Prostate gland (tissue), 2 donors: ENCODE data around the gene CSRNP2. TPM values are rescaled to one million over a fixed set of nuclear protein-coding genes. Genes with fewer than 3 reads are reported as not detected.

Experiments used
- DNase-seq: peaks from one replicate; pipeline ENCODE4 v3.0.0-alpha.2; 2019; ENCODE audit warnings: low spot score
- H3K27ac ChIP-seq, 2 donors: fragments of 200-600 bp; sonication (generic); 2 replicates each; pipeline ENCODE4 v1.5.1; 2017 to 2019
- H3K27me3 ChIP-seq: fragments of 200-600 bp; sonication (generic); replicated peaks from 2 replicates; pipeline ENCODE4 v1.5.1; 2019; ENCODE audit not compliant: insufficient read depth
- H3K36me3 ChIP-seq, 2 donors: fragments of 200-600 bp; sonication (generic); 1 replicate in 1 of 2; 2 replicates in 1 of 2; pipeline versions ENCODE4 v1.5.1 to v1.8.1; 2017 to 2019
- H3K4me1 ChIP-seq: fragments of 200-600 bp; sonication (generic); replicated peaks from 2 replicates; pipeline ENCODE4 v1.5.1; 2019
- H3K4me3 ChIP-seq, 2 donors: fragments of 200-600 bp; sonication (generic); 2 replicates each; pipeline ENCODE4 v1.5.1; 2017 to 2019
- H3K9me3 ChIP-seq: fragments of 200-600 bp; sonication (generic); 2 replicates; pipeline ENCODE4 v1.5.1; 2017
- POLR2A ChIP-seq: fragments of 450-650 bp; IDR thresholded peaks from one replicate; pipeline ENCODE4 v1.6.1; 2016; ENCODE audit warnings: antibody characterized with exemption, mild to moderate bottlenecking
- POLR2AphosphoS5 ChIP-seq: sonication (generic); formaldehyde crosslinking; IDR thresholded peaks from one replicate; pipeline ENCODE4 v1.6.1; 2017; ENCODE audit warnings: antibody characterized with exemption
- WGBS: methylation state at CpG from one replicate; pipeline ENCODE4 v1.1.5; 2018; 5-methylcytosine and 5-hydroxymethylcytosine counted together
- intact Hi-C: fragments of 100-400 bp; cut with DNase I; formaldehyde crosslinking; loops from one replicate; pipeline ENCODE4 v1.14.2; 2022
- total RNA-seq, 2 donors: library from RNA; depleted of rRNA; stranded (reverse); fragments of >200 nt; gene quantifications; one replicate each; pipeline ENCODE4 v1.1.0, GENCODE V29; 2016
- TF ChIP-seq, protein P1 (sequence below), 4 experiments: fragments of 200-600 bp in 2 of 4; fragments of 450-650 bp in 2 of 4; sonication (generic) in 2 of 4; IDR thresholded peaks; 1 replicate in 3 of 4; 2 replicates in 1 of 4; pipeline ENCODE4 v1.5.1; 2016 to 2019; ENCODE audit warnings: antibody characterized with exemption in 4 of 4, mild to moderate bottlenecking in 2 of 4, moderate library complexity in 2 of 4

The CSRNP2 gene
- total RNA-seq, 2 donors from 2014 or later = 27.3 to 46.1 TPM

DNA sequence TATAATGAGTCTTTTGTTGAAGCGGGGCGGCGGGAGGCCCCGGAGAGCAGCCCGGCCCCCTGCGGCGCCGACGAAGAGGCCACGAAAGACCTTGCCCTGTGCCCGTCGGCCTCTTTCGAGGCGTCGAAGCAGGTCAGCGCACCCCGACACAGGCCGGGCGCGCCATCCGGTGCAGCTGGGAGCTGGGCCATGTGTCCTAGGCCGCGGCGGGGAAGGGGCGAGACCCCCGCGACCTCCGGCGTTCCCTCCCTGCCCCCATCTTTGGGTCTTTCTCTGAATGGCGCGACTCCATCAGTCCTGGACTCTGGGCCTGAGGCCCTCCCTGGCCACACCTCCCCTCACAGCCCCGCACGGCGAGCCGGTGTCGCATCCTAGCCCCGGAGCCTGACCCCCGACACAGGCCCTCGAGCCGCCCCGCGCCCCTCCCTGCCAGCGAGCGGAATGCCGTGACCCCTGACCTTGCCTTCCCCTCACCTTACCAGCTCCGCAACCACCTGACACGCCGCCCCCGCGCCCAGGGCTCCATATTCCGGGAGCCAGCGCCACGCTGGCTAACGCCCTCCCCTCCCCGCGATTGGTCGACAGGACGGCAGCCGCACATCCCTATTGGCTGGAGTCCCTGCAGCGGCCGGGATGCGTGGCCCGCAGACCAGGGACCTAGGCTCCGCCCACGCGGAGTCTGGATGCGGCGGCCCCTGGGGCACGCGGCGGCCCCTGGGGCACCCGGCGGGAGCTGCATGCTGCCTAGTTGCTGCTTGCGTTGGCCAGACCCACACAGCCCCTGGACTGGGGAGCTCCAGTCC lies 57.4 kb downstream of the CSRNP2 start, which contains the start of gene SLC11A2:
Gene SLC11A2, minus strand, starts transcription at position 549 of the 803 bp plus-strand sequence. CDS start 15,656 bp downstream, outside the sequence.
- Histone ChIP-seq H3K9me3 (no peaks in the 10 kb centered on the region), H3K4me3 (peak within 1 kb of the TSS; percentile 75 to 94), H3K4me1 (peaks cover 3% of the 10 kb centered on the region), H3K27me3 (no peaks in the 10 kb centered on the region), H3K36me3 (no peaks in the 10 kb centered on the region), H3K27ac (peak within 1 kb of the TSS; percentile 97 to 98)
- DNase-seq = peak; percentile 97
- intact Hi-C loops = no loop called here
- WGBS = 0% methylated on average over 63 of the region's 74 CpGs
- TF ChIP-seq POLR2A (peak; percentile 79), POLR2AphosphoS5 (peak; percentile 96)
- TF ChIP-seq, protein P1, sequence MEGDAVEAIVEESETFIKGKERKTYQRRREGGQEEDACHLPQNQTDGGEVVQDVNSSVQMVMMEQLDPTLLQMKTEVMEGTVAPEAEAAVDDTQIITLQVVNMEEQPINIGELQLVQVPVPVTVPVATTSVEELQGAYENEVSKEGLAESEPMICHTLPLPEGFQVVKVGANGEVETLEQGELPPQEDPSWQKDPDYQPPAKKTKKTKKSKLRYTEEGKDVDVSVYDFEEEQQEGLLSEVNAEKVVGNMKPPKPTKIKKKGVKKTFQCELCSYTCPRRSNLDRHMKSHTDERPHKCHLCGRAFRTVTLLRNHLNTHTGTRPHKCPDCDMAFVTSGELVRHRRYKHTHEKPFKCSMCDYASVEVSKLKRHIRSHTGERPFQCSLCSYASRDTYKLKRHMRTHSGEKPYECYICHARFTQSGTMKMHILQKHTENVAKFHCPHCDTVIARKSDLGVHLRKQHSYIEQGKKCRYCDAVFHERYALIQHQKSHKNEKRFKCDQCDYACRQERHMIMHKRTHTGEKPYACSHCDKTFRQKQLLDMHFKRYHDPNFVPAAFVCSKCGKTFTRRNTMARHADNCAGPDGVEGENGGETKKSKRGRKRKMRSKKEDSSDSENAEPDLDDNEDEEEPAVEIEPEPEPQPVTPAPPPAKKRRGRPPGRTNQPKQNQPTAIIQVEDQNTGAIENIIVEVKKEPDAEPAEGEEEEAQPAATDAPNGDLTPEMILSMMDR (IDR thresholded peaks at IDR 0.05) = peak in 1 of 4 experiments; percentile 29

DNA sequence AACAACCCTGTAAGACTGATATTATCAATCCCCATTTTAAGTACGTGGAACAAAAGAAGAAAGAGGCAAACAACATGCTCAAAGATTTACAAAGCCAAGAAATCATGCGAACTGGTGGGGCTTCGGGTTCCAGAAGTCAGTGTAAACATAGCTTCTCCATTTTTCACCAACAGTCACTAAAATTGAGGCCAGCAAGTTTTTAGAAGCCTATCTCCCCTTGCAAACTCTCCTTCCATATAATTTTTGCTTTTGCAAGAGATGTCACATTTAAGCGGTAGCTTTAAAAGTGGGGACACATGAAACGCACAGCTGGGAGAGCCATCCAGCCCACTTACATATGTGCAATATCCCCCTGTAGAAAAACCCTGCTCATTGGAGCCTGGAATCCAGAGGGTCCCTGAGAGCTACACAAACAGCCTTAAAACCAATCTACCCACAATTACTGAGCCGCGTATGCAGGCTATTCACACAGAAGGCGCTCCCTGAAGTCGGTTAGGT lies 58.0 kb downstream of the CSRNP2 start:
- DNase-seq = no peak
- Histone ChIP-seq H3K36me3 (no peaks in the 10 kb centered on the region), H3K4me3 (peak overlapping the region; percentile 75 to 94), H3K9me3 (no peaks in the 10 kb centered on the region), H3K4me1 (peaks cover 3% of the 10 kb centered on the region), H3K27ac (peak overlapping the region; percentile 97 to 98), H3K27me3 (no peaks in the 10 kb centered on the region)
- 4% methylated on average over 9 of the region's 9 CpGs for WGBS
- TF ChIP-seq, protein P1 (IDR thresholded peaks at IDR 0.05) = no peak
- no peak for TF ChIP-seq POLR2AphosphoS5
- TF ChIP-seq POLR2A = no peak
- intact Hi-C loops = no loop called here

DNA sequence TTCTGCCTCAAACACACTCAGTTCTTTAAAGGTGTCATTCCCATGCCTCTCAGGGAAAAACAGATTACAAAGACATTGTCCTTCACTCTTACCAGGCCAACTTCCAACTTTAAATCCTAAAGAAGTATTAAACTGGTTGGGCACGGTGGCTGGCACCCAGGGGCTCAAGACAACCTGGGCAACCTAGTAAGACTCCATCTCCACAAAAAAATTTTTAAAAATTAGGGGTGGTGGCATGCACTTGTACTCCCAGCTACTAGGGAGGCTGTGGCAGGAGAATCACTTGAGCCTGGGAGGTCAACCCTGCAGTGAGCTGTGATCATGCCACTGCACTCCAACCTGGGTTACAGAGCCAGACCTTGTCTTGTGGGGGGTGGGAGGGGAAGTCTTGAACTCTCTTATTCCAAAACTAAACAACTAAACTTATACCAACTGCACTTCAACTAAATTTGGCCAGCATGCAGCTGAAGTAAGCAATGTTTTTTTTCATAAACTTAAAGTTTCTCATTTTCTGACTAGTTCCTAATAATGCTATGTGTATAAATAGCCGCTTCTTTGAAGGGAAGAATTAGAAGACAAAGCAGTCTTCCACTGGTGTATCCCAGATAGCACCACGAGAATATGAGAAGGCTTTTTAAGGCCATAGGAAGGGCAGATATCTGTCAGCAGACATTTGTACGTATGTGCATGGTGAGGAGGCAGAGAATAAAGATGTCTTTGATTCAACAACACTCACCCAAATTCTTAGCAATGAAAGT lies 59.6 kb downstream of the CSRNP2 start:
- WGBS = 31% methylated on average over 4 of the region's 4 CpGs
- Histone ChIP-seq H3K27me3 (no peaks in the 10 kb centered on the region), H3K36me3 (no peaks in the 10 kb centered on the region), H3K27ac (peak overlapping the region; percentile 97 to 98), H3K4me1 (peaks cover 3% of the 10 kb centered on the region), H3K9me3 (no peaks in the 10 kb centered on the region), H3K4me3 (peak overlapping the region; percentile 75 to 94)
- TF ChIP-seq POLR2AphosphoS5 (no peak), POLR2A (no peak)
- TF ChIP-seq, protein P1 (IDR thresholded peaks at IDR 0.05) = no peak
- intact Hi-C loops = no loop called here
- DNase-seq = no peak

DNA sequence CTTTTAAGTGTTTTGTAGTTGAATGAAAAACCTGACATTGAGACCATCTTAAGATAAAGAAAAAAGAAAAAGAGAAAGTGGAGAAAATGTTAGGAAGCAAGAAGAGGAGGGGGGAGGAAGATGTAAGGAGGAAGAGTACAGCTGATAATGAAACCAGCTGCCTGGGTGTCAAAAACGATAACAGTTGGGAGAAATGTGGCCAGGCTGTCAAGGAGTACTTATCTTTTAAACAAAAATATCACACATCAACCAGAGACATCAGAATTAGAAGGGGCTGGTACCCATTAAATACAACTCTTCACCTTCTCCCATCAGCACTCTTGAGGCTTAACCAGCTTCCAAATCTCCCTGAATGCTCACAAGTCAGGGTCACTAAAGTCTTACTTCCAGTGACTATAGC lies 61.7 kb downstream of the CSRNP2 start:
- WGBS = 56% methylated on average over 1 of the region's 1 CpG
- no peak for TF ChIP-seq POLR2AphosphoS5
- no peak for TF ChIP-seq POLR2A
- TF ChIP-seq, protein P1 (IDR thresholded peaks at IDR 0.05) = no peak
- Histone ChIP-seq H3K27ac (no peak overlapping the region), H3K4me1 (peaks cover 3% of the 10 kb centered on the region), H3K9me3 (no peaks in the 10 kb centered on the region), H3K27me3 (no peaks in the 10 kb centered on the region), H3K36me3 (no peaks in the 10 kb centered on the region), H3K4me3 (no peak overlapping the region)
- intact Hi-C loops = no loop called here
- DNase-seq = no peak
